ENCODE results near the gene SLC38A7.
"Not testable (repeated sequence)": the region's sequence is repeated elsewhere in the genome, so short reads cannot be mapped to it uniquely, and the experiment has no call there.

SLC38A7 gene

DNA sequence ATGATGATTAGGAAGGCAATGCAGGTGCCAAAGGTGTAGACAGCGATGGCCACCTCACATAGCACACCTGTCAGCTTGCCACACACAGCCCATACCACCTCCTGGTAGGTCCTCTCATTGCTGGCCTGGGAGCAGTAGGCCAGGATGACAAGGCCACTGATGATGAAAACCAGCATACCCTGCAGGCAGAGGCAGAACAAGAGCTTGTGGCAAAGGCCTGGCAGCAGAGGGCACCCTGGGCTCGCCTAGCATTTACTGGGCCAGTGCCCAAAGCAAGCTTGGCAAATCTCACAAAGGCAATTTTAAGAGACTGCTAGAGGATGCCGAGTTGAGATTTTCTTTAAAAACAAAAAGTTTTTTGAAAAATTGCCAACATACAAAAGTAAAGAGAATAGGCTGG is 5.9 kb downstream of the SLC38A7 start:
- DNase-seq (ENCODE audit: low read depth in 3 of 3), result no peak

DNA sequence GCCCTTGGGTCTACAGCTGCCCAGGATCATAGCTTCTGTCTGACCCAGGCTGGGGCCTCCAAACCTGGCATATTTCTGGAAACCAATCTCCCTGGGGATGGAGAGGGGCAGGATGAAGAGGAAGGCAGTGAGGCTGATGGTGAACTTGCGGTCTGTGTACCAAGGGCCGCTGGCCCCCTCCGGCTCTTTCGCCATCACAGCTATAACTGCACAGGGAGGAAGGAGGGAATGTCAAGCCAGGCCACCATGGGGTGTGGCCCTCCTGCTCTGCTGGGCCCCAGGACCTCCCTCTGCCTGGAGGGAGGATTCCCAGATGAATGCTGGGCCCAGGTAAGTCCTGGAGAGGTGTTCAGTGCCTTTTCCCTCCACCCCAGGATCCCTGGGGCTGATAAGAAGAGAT is 6.3 kb downstream of the SLC38A7 start:
- DNase-seq (ENCODE audit: low read depth in 3 of 3), result no peak

- DNase-seq (ENCODE audit: low read depth in 3 of 3), result no peak
Observed at GRCh38 chr16:58670946-58671583, 13.5 kb downstream of the SLC38A7 start.

DNA sequence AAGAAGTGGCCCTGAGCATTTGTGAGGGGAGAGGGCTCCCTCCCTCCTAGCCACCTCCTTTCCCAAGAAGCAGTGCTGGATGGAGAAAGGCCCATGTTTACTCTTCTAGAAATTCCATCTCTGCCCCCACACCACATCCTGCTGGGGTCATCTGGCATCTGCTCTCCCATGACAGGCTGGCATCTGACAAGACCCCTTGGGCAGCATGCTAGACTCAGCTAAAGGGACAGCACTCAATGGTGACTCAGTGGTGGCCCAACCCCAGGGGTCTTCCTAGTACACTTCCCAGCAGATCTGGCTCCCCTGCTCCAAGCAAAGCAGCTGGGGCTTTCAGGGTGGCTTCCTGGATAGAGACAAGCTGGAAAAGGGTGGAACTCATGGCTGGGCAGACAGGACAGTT is 14.4 kb downstream of the SLC38A7 start:
- no peak for DNase-seq (ENCODE audit: low read depth in 3 of 3)

- no peak for DNase-seq (ENCODE audit: low read depth in 3 of 3)
Observed at GRCh38 chr16:58665200-58665599, 19.4 kb downstream of the SLC38A7 start.

- no peak for DNase-seq (ENCODE audit: low read depth in 3 of 3)
Observed at GRCh38 chr16:58661199-58661830, 23.3 kb downstream of the SLC38A7 start.

GRCh38 chr16:58659911-58660310 is 24.7 kb downstream of the SLC38A7 start:
- not testable (repeated sequence) for DNase-seq (ENCODE audit: low read depth in 3 of 3)

GRCh38 chr16:58658796-58659211 is 25.8 kb downstream of the SLC38A7 start:
- DNase-seq (ENCODE audit: low read depth in 3 of 3), result no peak

- no peak for DNase-seq (ENCODE audit: low read depth in 3 of 3)
Observed at GRCh38 chr16:58656899-58657298, 27.7 kb downstream of the SLC38A7 start.

GRCh38 chr16:58655215-58655596 is 29.4 kb downstream of the SLC38A7 start:
- no peak for DNase-seq (ENCODE audit: low read depth in 3 of 3)

DNA sequence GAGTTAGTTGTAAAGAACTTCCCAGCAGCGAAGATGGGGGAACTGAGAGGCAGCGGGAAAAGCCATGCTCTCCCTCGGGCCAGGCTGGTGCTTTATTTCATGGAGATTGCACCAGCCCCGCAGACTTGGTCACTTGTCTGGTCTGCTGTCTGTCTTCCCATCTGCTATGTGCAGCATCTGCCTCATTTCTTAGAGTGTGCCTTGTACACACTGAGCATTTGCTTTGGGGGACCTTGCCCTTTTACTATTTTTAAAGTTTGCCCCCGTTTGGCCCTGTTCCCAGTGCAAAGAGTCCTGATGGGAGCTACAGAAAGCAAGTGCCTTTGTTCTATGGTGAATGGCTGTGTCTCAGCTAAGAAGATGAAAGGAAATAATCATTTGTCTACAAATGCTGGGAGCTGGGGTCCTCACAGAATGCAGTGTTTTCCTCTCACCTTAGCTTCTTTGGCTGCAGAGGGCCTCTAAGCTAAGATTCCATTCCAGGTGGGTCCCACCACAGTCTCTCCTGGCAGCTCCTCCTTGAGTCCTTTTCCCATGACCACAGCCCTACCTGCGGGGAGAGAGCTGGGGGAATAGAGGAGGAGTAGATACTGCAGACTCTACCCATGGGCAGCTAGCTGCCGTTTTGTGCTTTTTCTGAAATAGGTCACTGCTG is 29.9 kb downstream of the SLC38A7 start:
- DNase-seq (ENCODE audit: low read depth in 3 of 3), result no peak

- DNase-seq (ENCODE audit: low read depth in 3 of 3), result no peak
Observed at GRCh38 chr16:58652741-58653140, 31.8 kb downstream of the SLC38A7 start.

DNA sequence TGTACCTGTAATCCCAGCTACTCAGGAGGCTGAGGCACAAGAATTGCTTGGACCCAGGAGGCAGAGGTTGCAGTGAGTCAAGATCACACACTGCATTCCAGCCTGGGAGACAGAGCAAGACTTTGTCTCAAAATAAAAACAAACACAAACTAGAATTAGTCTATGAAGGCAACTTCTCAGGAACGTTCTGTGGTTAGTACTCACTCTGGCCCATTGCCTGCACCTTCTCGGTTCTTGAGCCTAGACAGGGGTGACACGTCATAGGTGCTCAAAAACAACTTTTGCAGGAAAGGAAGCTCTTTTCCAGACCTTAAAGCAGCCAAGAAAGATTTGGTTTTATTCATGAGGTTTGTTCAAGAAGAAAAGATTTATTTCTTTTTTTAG is 32.6 kb downstream of the SLC38A7 start:
- no peak for DNase-seq (ENCODE audit: low read depth in 3 of 3)

- no peak for DNase-seq (ENCODE audit: low read depth in 3 of 3)
Observed at GRCh38 chr16:58649707-58650106, 34.9 kb downstream of the SLC38A7 start.

DNA sequence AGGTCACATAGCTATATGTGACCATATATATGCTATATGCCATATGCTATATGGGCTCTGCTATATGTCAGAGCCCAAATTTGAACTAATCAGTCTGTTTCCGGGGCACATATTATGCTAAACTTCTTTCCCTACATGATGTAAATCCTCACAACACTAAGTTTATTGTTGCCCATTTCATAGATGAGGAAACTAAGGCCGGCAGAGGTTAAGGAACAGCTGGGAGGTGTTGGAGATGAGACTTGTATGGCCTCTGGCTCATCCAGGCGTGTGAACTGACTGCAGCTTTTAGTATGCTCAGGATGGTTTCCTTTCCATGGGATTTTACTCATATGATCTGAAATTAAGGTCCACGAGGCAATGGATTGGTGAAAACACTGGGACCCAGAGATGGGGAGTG is 37.5 kb downstream of the SLC38A7 start:
- no peak for DNase-seq (ENCODE audit: low read depth in 3 of 3)

GRCh38 chr16:58644765-58645487 is 39.6 kb downstream of the SLC38A7 start:
- DNase-seq (ENCODE audit: low read depth in 3 of 3), result no peak

GRCh38 chr16:58644108-58644507 is 40.5 kb downstream of the SLC38A7 start:
- DNase-seq (ENCODE audit: low read depth in 3 of 3), result no peak

DNA sequence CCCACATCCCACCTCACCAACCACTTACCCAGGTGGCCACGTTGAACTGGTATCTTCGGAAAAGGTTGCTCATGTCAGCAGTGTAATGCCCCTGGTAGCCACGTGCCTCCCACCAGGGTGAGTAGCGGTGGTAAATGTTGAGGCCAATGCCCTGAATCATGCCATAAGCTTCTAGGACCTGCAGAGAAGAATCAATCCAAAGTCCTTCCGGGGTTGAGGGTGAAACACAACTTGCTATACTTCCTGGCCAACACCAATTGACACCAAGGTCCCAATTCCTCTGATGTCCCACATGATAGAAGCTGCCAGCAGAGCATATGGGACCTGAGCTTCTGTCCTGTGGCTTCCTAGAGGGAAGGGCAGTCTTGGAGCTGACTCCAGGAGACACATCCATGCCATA is 43.6 kb downstream of the SLC38A7 start:
- DNase-seq (ENCODE audit: low read depth in 3 of 3), result no peak

GRCh38 chr16:58639836-58640235 is 44.7 kb downstream of the SLC38A7 start:
- DNase-seq (ENCODE audit: low read depth in 3 of 3), result no peak

- DNase-seq (ENCODE audit: low read depth in 3 of 3), result no peak
Observed at GRCh38 chr16:58639230-58639629, 45.3 kb downstream of the SLC38A7 start.

DNA sequence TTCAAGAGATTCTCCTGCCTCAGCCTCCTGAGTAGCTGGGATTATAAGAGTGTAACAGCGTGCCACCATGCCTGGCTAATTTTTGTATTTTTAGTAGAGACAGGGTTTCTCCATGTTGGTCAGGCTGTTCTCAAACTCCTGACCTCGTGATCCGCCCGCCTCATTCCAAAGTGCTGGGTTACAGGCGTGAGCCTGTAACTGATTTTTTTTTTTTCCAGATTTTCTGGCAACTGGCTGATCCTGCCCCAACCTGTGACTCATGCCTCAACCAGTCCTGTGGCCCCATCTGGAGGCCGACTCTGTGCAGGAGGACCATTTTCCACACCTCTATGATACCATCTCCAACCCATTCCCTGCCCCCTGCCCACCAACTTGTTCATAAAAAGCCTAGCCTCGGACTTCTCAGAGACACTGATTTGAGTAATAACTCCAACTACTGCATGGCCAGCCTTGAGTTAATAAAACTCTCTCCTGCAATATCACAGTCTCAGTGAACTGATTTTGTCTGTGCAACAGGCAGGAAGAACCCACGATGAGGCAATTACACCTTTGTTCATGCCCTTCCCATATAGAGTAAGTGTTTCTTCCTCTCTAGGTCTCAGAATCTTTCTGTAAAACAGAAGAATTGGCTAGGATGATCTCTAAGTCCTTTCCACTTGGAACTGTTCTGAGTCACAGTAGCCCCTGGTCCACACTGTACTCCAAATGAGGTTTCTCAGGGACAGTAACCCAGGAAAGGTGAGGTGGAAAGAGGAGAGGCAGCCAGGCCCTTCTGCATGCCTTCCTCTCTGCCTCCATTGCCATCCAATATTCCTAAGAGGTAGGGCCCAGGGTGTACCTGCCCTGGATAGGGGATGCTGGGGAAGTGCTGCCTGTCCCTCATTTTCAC is 46.2 kb downstream of the SLC38A7 start:
- DNase-seq (ENCODE audit: low read depth in 3 of 3), result no peak

DNA sequence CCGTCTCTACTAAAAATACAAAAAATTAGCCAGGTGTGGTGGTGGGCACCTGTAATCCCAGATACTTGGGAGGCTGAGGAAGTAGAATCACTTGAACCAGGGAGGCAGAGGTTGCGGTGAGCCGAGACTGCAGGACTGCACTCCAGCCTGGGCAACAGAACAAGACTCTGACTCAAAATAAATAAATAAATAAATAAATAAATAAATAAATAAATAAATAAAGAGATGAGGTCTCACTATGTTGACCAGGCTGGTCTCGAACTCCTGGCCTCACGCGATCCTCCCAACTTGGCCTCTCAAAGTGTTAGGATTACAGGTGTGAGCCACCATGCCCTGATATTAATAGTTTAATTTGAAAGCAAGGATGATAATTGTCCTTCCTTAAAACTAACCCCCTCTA is 47.5 kb downstream of the SLC38A7 start:
- not testable (repeated sequence) for DNase-seq (ENCODE audit: low read depth in 3 of 3)
